ENCODE measurements around the gene MAP3K19. TPM values are rescaled to one million over a fixed set of nuclear protein-coding genes. Genes with fewer than 3 reads are reported as not detected.

The MAP3K19 gene
- total RNA-seq, 1 donor, result not detected

GRCh38 chr2:134933732-134934131 is 113.5 kb downstream of the MAP3K19 start:
- H3K9me3 ChIP-seq (ENCODE audit: low read depth, low read length), result no peaks in the 10 kb centered on the region
- no peaks in the 10 kb centered on the region for H3K4me1 ChIP-seq (ENCODE audit: insufficient read depth, low read length)
- H3K4me2 ChIP-seq (ENCODE audit: insufficient read depth, low read length), result no peak overlapping the region
- no peak for TF ChIP-seq CTCF (IDR thresholded peaks at IDR 0.05; ENCODE audit: extremely low read depth, low read depth, low read length)
- no peaks in the 10 kb centered on the region for H3K27me3 ChIP-seq (ENCODE audit: insufficient read depth, low read length)
- H3K4me3 ChIP-seq (ENCODE audit: insufficient read depth, low read length), result no peak overlapping the region
- peaks cover 47% of the 10 kb centered on the region for H4K20me1 ChIP-seq (ENCODE audit: insufficient read depth, low read length)
- peaks cover 98% of the 10 kb centered on the region for H3K79me2 ChIP-seq (ENCODE audit: insufficient read depth, low read length)
- DNase-seq (ENCODE audit: insufficient read length, low spot score, missing footprints), result no peak
- H3K27ac ChIP-seq (ENCODE audit: low read depth, low read length), result no peak overlapping the region
- H2AFZ ChIP-seq (ENCODE audit: low read length), result no peak overlapping the region
- H3K36me3 ChIP-seq (ENCODE audit: insufficient read depth, low read length), result peaks cover 17% of the 10 kb centered on the region

- H3K36me3 ChIP-seq (ENCODE audit: insufficient read depth, low read length), result peaks cover 11% of the 10 kb centered on the region
These were observed 114.3 kb downstream of the MAP3K19 start for GRCh38 chr2:134932864-134933526.

GRCh38 chr2:134927195-134927594 is 120.1 kb downstream of the MAP3K19 start:
- no peak for TF ChIP-seq CTCF (IDR thresholded peaks at IDR 0.05; ENCODE audit: extremely low read depth, low read depth, low read length)
- no peak overlapping the region for H3K4me2 ChIP-seq (ENCODE audit: insufficient read depth, low read length)
- H3K27me3 ChIP-seq (ENCODE audit: insufficient read depth, low read length), result no peaks in the 10 kb centered on the region
- H2AFZ ChIP-seq (ENCODE audit: low read length), result no peak overlapping the region
- peaks cover 72% of the 10 kb centered on the region for H4K20me1 ChIP-seq (ENCODE audit: insufficient read depth, low read length)
- H3K4me3 ChIP-seq (ENCODE audit: insufficient read depth, low read length), result no peak overlapping the region
- peaks cover 99% of the 10 kb centered on the region for H3K79me2 ChIP-seq (ENCODE audit: insufficient read depth, low read length)
- no peak for DNase-seq (ENCODE audit: insufficient read length, low spot score, missing footprints)
- H3K36me3 ChIP-seq (ENCODE audit: insufficient read depth, low read length), result no peaks in the 10 kb centered on the region
- H3K4me1 ChIP-seq (ENCODE audit: insufficient read depth, low read length), result peaks cover 14% of the 10 kb centered on the region
- H3K27ac ChIP-seq (ENCODE audit: low read depth, low read length), result no peak overlapping the region
- H3K9me3 ChIP-seq (ENCODE audit: low read depth, low read length), result no peaks in the 10 kb centered on the region

More at GRCh38 chr2:134932864-134933526, 114.3 kb downstream of the MAP3K19 start:
- DNase-seq (ENCODE audit: insufficient read length, low spot score, missing footprints), result no peak
- no peaks in the 10 kb centered on the region for H3K9me3 ChIP-seq (ENCODE audit: low read depth, low read length)
- no peak overlapping the region for H3K4me3 ChIP-seq (ENCODE audit: insufficient read depth, low read length)
- no peaks in the 10 kb centered on the region for H3K4me1 ChIP-seq (ENCODE audit: insufficient read depth, low read length)
- no peak overlapping the region for H2AFZ ChIP-seq (ENCODE audit: low read length)
- H3K79me2 ChIP-seq (ENCODE audit: insufficient read depth, low read length), result peaks cover 99% of the 10 kb centered on the region
- TF ChIP-seq CTCF (IDR thresholded peaks at IDR 0.05; ENCODE audit: extremely low read depth, low read depth, low read length), result no peak
- no peaks in the 10 kb centered on the region for H3K27me3 ChIP-seq (ENCODE audit: insufficient read depth, low read length)
- no peak overlapping the region for H3K27ac ChIP-seq (ENCODE audit: low read depth, low read length)
- peaks cover 49% of the 10 kb centered on the region for H4K20me1 ChIP-seq (ENCODE audit: insufficient read depth, low read length)
- no peak overlapping the region for H3K4me2 ChIP-seq (ENCODE audit: insufficient read depth, low read length)

- Histone ChIP-seq H4K20me1 (ENCODE audit: insufficient read depth, low read length) (peaks cover 72% of the 10 kb centered on the region), H3K27ac (ENCODE audit: low read depth, low read length) (no peak overlapping the region), H3K79me2 (ENCODE audit: insufficient read depth, low read length) (peaks cover 99% of the 10 kb centered on the region), H3K36me3 (ENCODE audit: insufficient read depth, low read length) (no peaks in the 10 kb centered on the region), H3K9me3 (ENCODE audit: low read depth, low read length) (no peaks in the 10 kb centered on the region), H2AFZ (ENCODE audit: low read length) (no peak overlapping the region), H3K4me2 (ENCODE audit: insufficient read depth, low read length) (no peak overlapping the region), H3K4me1 (ENCODE audit: insufficient read depth, low read length) (peaks cover 17% of the 10 kb centered on the region), H3K27me3 (ENCODE audit: insufficient read depth, low read length) (no peaks in the 10 kb centered on the region), H3K4me3 (ENCODE audit: insufficient read depth, low read length) (no peak overlapping the region)
- TF ChIP-seq CTCF (IDR thresholded peaks at IDR 0.05; ENCODE audit: extremely low read depth, low read depth, low read length), result no peak
- DNase-seq (ENCODE audit: insufficient read length, low spot score, missing footprints), result peak; percentile 44
These were observed 120.9 kb downstream of the MAP3K19 start for GRCh38 chr2:134926231-134926931.
